Measurements from ENCODE around the gene SUB1.

GRCh38 chr5:32581010-32581785, 4.2 kb upstream of the SUB1 start:
- TF ChIP-seq CTCF (IDR thresholded peaks at IDR 0.05; ENCODE audit: insufficient read depth, low read length) (no peak), REST (IDR thresholded peaks at IDR 0.05; ENCODE audit: insufficient replicate concordance, low read depth) (no peak)
